IPS-18c (cell line): ENCODE results near the gene RGPD8.
"Not testable (repeated sequence)": the region's sequence is repeated elsewhere in the genome, so short reads cannot be mapped to it uniquely, and the experiment has no call there.

Source experiments
- H3K4me3 ChIP-seq: 2 replicates; pipeline ENCODE4 v1.7.0; 2013; ENCODE audit warnings: low read depth, mild to moderate bottlenecking, low read length, moderate library complexity; ENCODE audit not compliant: insufficient read depth
- H3K9me3 ChIP-seq: one replicate; pipeline ENCODE4 v1.6.1; 2013; ENCODE audit warnings: mild to moderate bottlenecking, low read length, moderate library complexity; ENCODE audit not compliant: control insufficient read depth, insufficient read depth

The RGPD8 gene

GRCh38 chr2:112433480-112433879 is at the start of gene RGPD8:
Gene RGPD8, minus strand, starts transcription at chr2:112433645. Its CDS starts 192 bp downstream, at chr2:112433453.
- not testable (repeated sequence) for H3K9me3 ChIP-seq
- peak within 1 kb of the TSS; percentile 50 for H3K4me3 ChIP-seq

GRCh38 chr2:112483042-112483473 is 49.6 kb upstream of the RGPD8 start:
- H3K9me3 ChIP-seq, result no peaks in the 10 kb centered on the region
- peak overlapping the region; percentile 84 for H3K4me3 ChIP-seq

- peak overlapping the region; percentile 84 for H3K4me3 ChIP-seq
Measured at GRCh38 chr2:112482309-112483041, 49.0 kb upstream of the RGPD8 start.

GRCh38 chr2:112481528-112482233 is 48.2 kb upstream of the RGPD8 start, which contains the start of gene TTL:
Gene TTL, plus strand, starts transcription at chr2:112482156. Its CDS starts 189 bp downstream, at chr2:112482345.
- H3K9me3 ChIP-seq, result no peaks in the 10 kb centered on the region
- peak within 1 kb of the TSS; percentile 84 for H3K4me3 ChIP-seq

More at GRCh38 chr2:112482309-112483041, 49.0 kb upstream of the RGPD8 start:
- no peaks in the 10 kb centered on the region for H3K9me3 ChIP-seq

- H3K4me3 ChIP-seq, result peak overlapping the region; percentile 80
- H3K9me3 ChIP-seq, result no peaks in the 10 kb centered on the region
Measured at GRCh38 chr2:112481050-112481527, 47.6 kb upstream of the RGPD8 start.

- no peaks in the 10 kb centered on the region for H3K9me3 ChIP-seq
- H3K4me3 ChIP-seq, result peak overlapping the region; percentile 80; the same call in 1 of the 2 replicates
Measured at GRCh38 chr2:112480530-112481049, 47.1 kb upstream of the RGPD8 start.

- Histone ChIP-seq H3K9me3 (no peaks in the 10 kb centered on the region), H3K4me3 (no peak overlapping the region)
Measured at GRCh38 chr2:112476434-112476833, 43.0 kb upstream of the RGPD8 start.

- Histone ChIP-seq H3K9me3 (no peaks in the 10 kb centered on the region), H3K4me3 (no peak overlapping the region)
Measured at GRCh38 chr2:112474844-112475486, 41.5 kb upstream of the RGPD8 start.

GRCh38 chr2:112472547-112473263 is 39.3 kb upstream of the RGPD8 start:
- no peak overlapping the region for H3K4me3 ChIP-seq

GRCh38 chr2:112465382-112465781 is 31.9 kb upstream of the RGPD8 start:
- H3K4me3 ChIP-seq, result no peak overlapping the region
- H3K9me3 ChIP-seq, result no peaks in the 10 kb centered on the region

More at GRCh38 chr2:112472547-112473263, 39.3 kb upstream of the RGPD8 start:
- H3K9me3 ChIP-seq, result no peaks in the 10 kb centered on the region

- no peaks in the 10 kb centered on the region for H3K9me3 ChIP-seq
- H3K4me3 ChIP-seq, result no peak overlapping the region
Measured at GRCh38 chr2:112463256-112463655, 29.8 kb upstream of the RGPD8 start.

- no peaks in the 10 kb centered on the region for H3K9me3 ChIP-seq
Measured at GRCh38 chr2:112462178-112462577, 28.7 kb upstream of the RGPD8 start.

GRCh38 chr2:112459372-112459771 is 25.9 kb upstream of the RGPD8 start:
- Histone ChIP-seq H3K4me3 (no peak overlapping the region), H3K9me3 (no peaks in the 10 kb centered on the region)

More at GRCh38 chr2:112462178-112462577, 28.7 kb upstream of the RGPD8 start:
- no peak overlapping the region for H3K4me3 ChIP-seq

GRCh38 chr2:112454586-112454985 is 21.1 kb upstream of the RGPD8 start:
- no peak overlapping the region for H3K4me3 ChIP-seq
- no peaks in the 10 kb centered on the region for H3K9me3 ChIP-seq

GRCh38 chr2:112451317-112451716 is 17.9 kb upstream of the RGPD8 start:
- H3K4me3 ChIP-seq, result no peak overlapping the region
- no peaks in the 10 kb centered on the region for H3K9me3 ChIP-seq

- H3K4me3 ChIP-seq, result no peak overlapping the region
- H3K9me3 ChIP-seq, result no peaks in the 10 kb centered on the region
Measured at GRCh38 chr2:112449854-112450253, 16.4 kb upstream of the RGPD8 start.

GRCh38 chr2:112444256-112444655 is 10.8 kb upstream of the RGPD8 start:
- H3K4me3 ChIP-seq, H3K9me3 ChIP-seq: not testable (repeated sequence)
